Left hindlimb (tissue), 1 donor: ENCODE results near the gene KIF4B.

Experiments
- DNase-seq: peaks from one replicate; pipeline ENCODE4 v3.0.0-alpha.2; 2018

The KIF4B gene

GRCh38 chr5:155066886-155067595, 53.5 kb downstream of the KIF4B start:
- no peak for DNase-seq
